ENCODE measurements around the gene HDLBP. TPM values are rescaled to one million over a fixed set of nuclear protein-coding genes. Genes with fewer than 3 reads are reported as not detected.

HDLBP gene
- total RNA-seq, 1 donor from 2014 or later = 464 TPM

GRCh38 chr2:241249654-241250053, 65.8 kb downstream of the HDLBP start:
- no peak for DNase-seq (ENCODE audit: low spot score)

GRCh38 chr2:241248897-241249296, 66.6 kb downstream of the HDLBP start:
- DNase-seq (ENCODE audit: low spot score) = no peak

GRCh38 chr2:241248289-241248688, 67.2 kb downstream of the HDLBP start:
- DNase-seq (ENCODE audit: low spot score) = no peak

- DNase-seq (ENCODE audit: low spot score) = no peak
Measured at GRCh38 chr2:241244368-241244767, 71.1 kb downstream of the HDLBP start.

- DNase-seq (ENCODE audit: low spot score) = no peak
Measured at GRCh38 chr2:241242306-241242705, 73.2 kb downstream of the HDLBP start.

GRCh38 chr2:241241669-241242068, 73.8 kb downstream of the HDLBP start:
- no peak for DNase-seq (ENCODE audit: low spot score)

- DNase-seq (ENCODE audit: low spot score) = no peak
Measured at GRCh38 chr2:241240320-241241004, 75.0 kb downstream of the HDLBP start.

- DNase-seq (ENCODE audit: low spot score) = no peak
Measured at GRCh38 chr2:241239552-241240202, 75.8 kb downstream of the HDLBP start.

- DNase-seq (ENCODE audit: low spot score) = no peak
Measured at GRCh38 chr2:241238693-241239198, 76.7 kb downstream of the HDLBP start.

GRCh38 chr2:241237949-241238371, 77.5 kb downstream of the HDLBP start:
- DNase-seq (ENCODE audit: low spot score) = no peak

- no peak for DNase-seq (ENCODE audit: low spot score)
Measured at GRCh38 chr2:241237047-241237446, 78.4 kb downstream of the HDLBP start.

GRCh38 chr2:241235859-241236593, 79.4 kb downstream of the HDLBP start:
- DNase-seq (ENCODE audit: low spot score) = no peak

- no peak for DNase-seq (ENCODE audit: low spot score)
Measured at GRCh38 chr2:241234962-241235740, 80.3 kb downstream of the HDLBP start.

GRCh38 chr2:241234066-241234790, 81.2 kb downstream of the HDLBP start:
- DNase-seq (ENCODE audit: low spot score) = no peak

- no peak for DNase-seq (ENCODE audit: low spot score)
Measured at GRCh38 chr2:241232736-241233575, 82.5 kb downstream of the HDLBP start.

- DNase-seq (ENCODE audit: low spot score) = no peak
Measured at GRCh38 chr2:241230435-241230834, 85.0 kb downstream of the HDLBP start.

GRCh38 chr2:241229563-241230401, 85.7 kb downstream of the HDLBP start:
- DNase-seq (ENCODE audit: low spot score) = no peak

- no peak for DNase-seq (ENCODE audit: low spot score)
Measured at GRCh38 chr2:241228860-241229516, 86.5 kb downstream of the HDLBP start.

All from mucosa of gallbladder (tissue), 1 donor.